DND-41 (cell line): Measurements from ENCODE around the gene LCORL.

Source experiments
- CTCF ChIP-seq: IDR thresholded peaks from 2 replicates; pipeline ENCODE4 v1.5.1; 2012; ENCODE audit warnings: borderline replicate concordance, low read length, moderate library complexity, mild to moderate bottlenecking; ENCODE audit not compliant: poor library complexity, severe bottlenecking; ENCODE audit errors: extremely low read depth
- EZH2 ChIP-seq: IDR thresholded peaks from 3 replicates; pipeline ENCODE4 v1.6.1; 2012; ENCODE audit warnings: borderline replicate concordance, low read depth, mild to moderate bottlenecking, moderate library complexity, low read length, inconsistent platforms; ENCODE audit not compliant: severe bottlenecking

DNA sequence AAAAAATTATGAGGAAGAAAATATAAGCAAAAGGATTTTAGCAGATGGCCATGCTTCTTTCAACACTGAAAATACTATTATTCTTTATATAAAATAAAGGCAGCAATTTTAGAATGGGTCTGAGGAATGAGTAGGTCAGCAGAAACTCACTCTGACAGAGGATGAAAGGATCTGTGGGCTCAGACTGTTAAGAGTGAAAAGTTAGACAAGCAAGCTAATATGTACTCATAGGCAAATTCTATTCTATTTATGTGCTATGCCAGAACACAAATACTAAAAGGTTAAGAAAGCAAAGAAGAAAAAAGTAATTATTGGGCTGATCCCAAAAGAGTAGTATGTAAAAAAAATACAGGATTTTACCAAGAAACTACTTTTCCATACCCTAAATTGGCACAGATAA is 13.9 kb downstream of the LCORL start:
- TF ChIP-seq CTCF (no peak), EZH2 (no peak)
